ENCODE measurements around the gene C2orf74. TPM values are rescaled to one million over a fixed set of nuclear protein-coding genes. Genes with fewer than 3 reads are reported as not detected.

The C2orf74 gene
- total and polyA plus RNA-seq, 2 experiments from 2014 or later = 5.7 to 21.5 TPM

DNA sequence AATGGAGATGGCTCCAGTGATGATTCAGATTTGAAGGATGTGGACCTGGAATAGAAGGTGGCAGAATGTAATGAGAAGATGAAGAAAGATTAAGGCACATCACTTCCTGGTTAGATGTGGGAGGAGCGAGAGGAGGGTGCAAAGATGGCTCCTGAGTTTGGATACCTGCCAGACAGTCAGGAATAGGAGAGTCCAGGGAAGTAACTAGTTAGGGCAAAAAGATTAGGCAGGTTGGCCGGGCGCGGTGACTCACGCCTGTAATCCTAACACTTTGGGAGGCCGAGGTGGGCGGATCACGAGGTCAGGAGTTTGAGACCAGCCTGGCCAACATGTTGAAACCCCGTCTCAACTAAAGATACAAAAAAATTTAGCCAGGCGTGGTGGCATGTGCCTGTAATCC is 5.6 kb downstream of the C2orf74 start (continued):
- TF ChIP-seq CREB1 (CRISPR knock-in tag; IDR thresholded peaks at IDR 0.05; ENCODE audit: low read depth) (no peak), ZNF114 (CRISPR knock-in tag; IDR thresholded peaks at IDR 0.05) (no peak), EZH2 (IDR thresholded peaks at IDR 0.05; ENCODE audit: low read depth, unreplicated experiment) (no peak), ZNF331 (CRISPR knock-in tag; IDR thresholded peaks at IDR 0.05; ENCODE audit: low read depth) (no peak), STAT1 (IDR thresholded peaks at IDR 0.05; ENCODE audit: unreplicated experiment) (no peak)
- TF ChIP-seq, protein P1, sequence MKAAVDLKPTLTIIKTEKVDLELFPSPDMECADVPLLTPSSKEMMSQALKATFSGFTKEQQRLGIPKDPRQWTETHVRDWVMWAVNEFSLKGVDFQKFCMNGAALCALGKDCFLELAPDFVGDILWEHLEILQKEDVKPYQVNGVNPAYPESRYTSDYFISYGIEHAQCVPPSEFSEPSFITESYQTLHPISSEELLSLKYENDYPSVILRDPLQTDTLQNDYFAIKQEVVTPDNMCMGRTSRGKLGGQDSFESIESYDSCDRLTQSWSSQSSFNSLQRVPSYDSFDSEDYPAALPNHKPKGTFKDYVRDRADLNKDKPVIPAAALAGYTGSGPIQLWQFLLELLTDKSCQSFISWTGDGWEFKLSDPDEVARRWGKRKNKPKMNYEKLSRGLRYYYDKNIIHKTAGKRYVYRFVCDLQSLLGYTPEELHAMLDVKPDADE (IDR thresholded peaks at IDR 0.05) = no peak
- TF ChIP-seq, protein P2, sequence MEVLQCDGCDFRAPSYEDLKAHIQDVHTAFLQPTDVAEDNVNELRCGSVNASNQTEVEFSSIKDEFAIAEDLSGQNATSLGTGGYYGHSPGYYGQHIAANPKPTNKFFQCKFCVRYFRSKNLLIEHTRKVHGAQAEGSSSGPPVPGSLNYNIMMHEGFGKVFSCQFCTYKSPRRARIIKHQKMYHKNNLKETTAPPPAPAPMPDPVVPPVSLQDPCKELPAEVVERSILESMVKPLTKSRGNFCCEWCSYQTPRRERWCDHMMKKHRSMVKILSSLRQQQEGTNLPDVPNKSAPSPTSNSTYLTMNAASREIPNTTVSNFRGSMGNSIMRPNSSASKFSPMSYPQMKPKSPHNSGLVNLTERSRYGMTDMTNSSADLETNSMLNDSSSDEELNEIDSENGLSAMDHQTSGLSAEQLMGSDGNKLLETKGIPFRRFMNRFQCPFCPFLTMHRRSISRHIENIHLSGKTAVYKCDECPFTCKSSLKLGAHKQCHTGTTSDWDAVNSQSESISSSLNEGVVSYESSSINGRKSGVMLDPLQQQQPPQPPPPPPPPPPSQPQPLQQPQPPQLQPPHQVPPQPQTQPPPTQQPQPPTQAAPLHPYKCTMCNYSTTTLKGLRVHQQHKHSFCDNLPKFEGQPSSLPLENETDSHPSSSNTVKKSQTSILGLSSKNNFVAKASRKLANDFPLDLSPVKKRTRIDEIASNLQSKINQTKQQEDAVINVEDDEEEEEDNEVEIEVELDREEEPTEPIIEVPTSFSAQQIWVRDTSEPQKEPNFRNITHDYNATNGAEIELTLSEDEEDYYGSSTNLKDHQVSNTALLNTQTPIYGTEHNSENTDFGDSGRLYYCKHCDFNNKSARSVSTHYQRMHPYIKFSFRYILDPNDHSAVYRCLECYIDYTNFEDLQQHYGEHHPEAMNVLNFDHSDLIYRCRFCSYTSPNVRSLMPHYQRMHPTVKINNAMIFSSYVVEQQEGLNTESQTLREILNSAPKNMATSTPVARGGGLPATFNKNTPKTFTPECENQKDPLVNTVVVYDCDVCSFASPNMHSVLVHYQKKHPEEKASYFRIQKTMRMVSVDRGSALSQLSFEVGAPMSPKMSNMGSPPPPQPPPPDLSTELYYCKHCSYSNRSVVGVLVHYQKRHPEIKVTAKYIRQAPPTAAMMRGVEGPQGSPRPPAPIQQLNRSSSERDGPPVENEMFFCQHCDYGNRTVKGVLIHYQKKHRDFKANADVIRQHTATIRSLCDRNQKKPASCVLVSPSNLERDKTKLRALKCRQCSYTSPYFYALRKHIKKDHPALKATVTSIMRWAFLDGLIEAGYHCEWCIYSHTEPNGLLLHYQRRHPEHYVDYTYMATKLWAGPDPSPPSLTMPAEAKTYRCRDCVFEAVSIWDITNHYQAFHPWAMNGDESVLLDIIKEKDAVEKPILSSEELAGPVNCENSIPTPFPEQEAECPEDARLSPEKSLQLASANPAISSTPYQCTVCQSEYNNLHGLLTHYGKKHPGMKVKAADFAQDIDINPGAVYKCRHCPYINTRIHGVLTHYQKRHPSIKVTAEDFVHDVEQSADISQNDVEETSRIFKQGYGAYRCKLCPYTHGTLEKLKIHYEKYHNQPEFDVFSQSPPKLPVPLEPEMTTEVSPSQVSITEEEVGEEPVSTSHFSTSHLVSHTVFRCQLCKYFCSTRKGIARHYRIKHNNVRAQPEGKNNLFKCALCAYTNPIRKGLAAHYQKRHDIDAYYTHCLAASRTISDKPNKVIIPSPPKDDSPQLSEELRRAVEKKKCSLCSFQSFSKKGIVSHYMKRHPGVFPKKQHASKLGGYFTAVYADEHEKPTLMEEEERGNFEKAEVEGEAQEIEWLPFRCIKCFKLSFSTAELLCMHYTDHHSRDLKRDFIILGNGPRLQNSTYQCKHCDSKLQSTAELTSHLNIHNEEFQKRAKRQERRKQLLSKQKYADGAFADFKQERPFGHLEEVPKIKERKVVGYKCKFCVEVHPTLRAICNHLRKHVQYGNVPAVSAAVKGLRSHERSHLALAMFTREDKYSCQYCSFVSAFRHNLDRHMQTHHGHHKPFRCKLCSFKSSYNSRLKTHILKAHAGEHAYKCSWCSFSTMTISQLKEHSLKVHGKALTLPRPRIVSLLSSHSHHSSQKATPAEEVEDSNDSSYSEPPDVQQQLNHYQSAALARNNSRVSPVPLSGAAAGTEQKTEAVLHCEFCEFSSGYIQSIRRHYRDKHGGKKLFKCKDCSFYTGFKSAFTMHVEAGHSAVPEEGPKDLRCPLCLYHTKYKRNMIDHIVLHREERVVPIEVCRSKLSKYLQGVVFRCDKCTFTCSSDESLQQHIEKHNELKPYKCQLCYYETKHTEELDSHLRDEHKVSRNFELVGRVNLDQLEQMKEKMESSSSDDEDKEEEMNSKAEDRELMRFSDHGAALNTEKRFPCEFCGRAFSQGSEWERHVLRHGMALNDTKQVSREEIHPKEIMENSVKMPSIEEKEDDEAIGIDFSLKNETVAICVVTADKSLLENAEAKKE (CRISPR knock-in tag; IDR thresholded peaks at IDR 0.05) = no peak

DNA sequence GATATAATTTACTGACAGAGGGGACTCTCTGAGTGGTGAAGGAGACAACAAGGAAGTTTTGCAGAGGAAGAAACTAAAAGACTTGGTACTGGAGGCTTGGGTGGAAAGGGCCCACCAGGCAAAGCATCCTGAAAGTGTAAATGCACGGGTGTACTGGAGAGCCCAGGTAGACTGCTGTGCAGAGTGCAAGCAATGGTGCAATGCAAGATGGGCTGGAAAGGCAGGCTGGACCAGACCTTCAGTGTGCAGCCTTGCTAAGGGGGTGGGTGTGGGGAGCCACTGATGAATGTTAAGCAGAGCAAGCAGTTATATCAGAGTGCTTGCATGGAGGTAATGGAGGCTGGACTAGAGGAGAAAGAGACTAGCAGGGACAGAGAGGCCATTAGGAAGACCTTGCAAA is 10.7 kb downstream of the C2orf74 start:
- H3K9me3 Mint-ChIP-seq = no peaks in the 10 kb centered on the region
- no peaks in the 10 kb centered on the region; the same call in 2 of the 3 replicates for H3K36me3 Mint-ChIP-seq (ENCODE audit: low read depth)
- no peaks in the 10 kb centered on the region; the same call in 1 of the 2 replicates for H3K36me3 ChIP-seq (ENCODE audit: insufficient read depth)
- DNase-seq (ENCODE audit: low spot score) (no peak), ATAC-seq (no peak)
- H3F3A ChIP-seq (replicated peaks; ENCODE audit: low read depth) = 0 out of 2 replicates have a peak, but pooled peaks cover 4% of the 10 kb centered on the region
- no peak overlapping the region for H3K27ac ChIP-seq (ENCODE audit: low read depth)
- no peaks in the 10 kb centered on the region for H4K20me1 ChIP-seq (replicated peaks; ENCODE audit: insufficient read depth)
- peaks cover 18% of the 10 kb centered on the region for H3K27me3 Mint-ChIP-seq (ENCODE audit: insufficient read depth, low read depth, poor library complexity)
- no peak overlapping the region for H3K4me3 Mint-ChIP-seq
- no peaks in the 10 kb centered on the region for H3K9me2 ChIP-seq (ENCODE audit: insufficient read depth)
- no peaks in the 10 kb centered on the region for H3K79me2 ChIP-seq (replicated peaks; ENCODE audit: insufficient read depth)
- no peak overlapping the region for H3K4me3 ChIP-seq
- no peak overlapping the region for H3K27ac Mint-ChIP-seq
- H3K4me2 ChIP-seq = no peak overlapping the region
- no peaks in the 10 kb centered on the region; the same call in 1 of the 2 replicates for H3K4me1 ChIP-seq (ENCODE audit: insufficient read depth)
- peaks cover 7% of the 10 kb centered on the region for H3K4me1 Mint-ChIP-seq
- no peak overlapping the region for H2AFZ ChIP-seq
- peaks cover 14% of the 10 kb centered on the region for H3K27me3 ChIP-seq (ENCODE audit: insufficient read depth)
- TF ChIP-seq, protein P3, sequence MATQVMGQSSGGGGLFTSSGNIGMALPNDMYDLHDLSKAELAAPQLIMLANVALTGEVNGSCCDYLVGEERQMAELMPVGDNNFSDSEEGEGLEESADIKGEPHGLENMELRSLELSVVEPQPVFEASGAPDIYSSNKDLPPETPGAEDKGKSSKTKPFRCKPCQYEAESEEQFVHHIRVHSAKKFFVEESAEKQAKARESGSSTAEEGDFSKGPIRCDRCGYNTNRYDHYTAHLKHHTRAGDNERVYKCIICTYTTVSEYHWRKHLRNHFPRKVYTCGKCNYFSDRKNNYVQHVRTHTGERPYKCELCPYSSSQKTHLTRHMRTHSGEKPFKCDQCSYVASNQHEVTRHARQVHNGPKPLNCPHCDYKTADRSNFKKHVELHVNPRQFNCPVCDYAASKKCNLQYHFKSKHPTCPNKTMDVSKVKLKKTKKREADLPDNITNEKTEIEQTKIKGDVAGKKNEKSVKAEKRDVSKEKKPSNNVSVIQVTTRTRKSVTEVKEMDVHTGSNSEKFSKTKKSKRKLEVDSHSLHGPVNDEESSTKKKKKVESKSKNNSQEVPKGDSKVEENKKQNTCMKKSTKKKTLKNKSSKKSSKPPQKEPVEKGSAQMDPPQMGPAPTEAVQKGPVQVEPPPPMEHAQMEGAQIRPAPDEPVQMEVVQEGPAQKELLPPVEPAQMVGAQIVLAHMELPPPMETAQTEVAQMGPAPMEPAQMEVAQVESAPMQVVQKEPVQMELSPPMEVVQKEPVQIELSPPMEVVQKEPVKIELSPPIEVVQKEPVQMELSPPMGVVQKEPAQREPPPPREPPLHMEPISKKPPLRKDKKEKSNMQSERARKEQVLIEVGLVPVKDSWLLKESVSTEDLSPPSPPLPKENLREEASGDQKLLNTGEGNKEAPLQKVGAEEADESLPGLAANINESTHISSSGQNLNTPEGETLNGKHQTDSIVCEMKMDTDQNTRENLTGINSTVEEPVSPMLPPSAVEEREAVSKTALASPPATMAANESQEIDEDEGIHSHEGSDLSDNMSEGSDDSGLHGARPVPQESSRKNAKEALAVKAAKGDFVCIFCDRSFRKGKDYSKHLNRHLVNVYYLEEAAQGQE (IDR thresholded peaks at IDR 0.05; ENCODE audit: unreplicated experiment) = no peak
- TF ChIP-seq JUNB (IDR thresholded peaks at IDR 0.05; ENCODE audit: unreplicated experiment) = no peak
- TF ChIP-seq, protein P1 (IDR thresholded peaks at IDR 0.05) = no peak

Measured in GM23338 (cell line).